Bronchial epithelial cell (primary cell): ENCODE measurements around the gene TAF15. TPM values are rescaled to one million over a fixed set of nuclear protein-coding genes. Genes with fewer than 3 reads are reported as not detected.

Experiments
- DNase-seq: peaks from one replicate; pipeline ENCODE4 v3.0.0-alpha.2; 2010; ENCODE audit warnings: low read depth
- FAIRE-seq: peaks from 2 replicates; lab custom pipeline; 2011; peaks lifted over from hg19 to GRCh38; lab: Jason Lieb, UNC
- H3K27me3 ChIP-seq: 2 replicates; pipeline ENCODE4 v1.5.1; 2011; ENCODE audit warnings: low read length; ENCODE audit not compliant: control insufficient read depth, insufficient read depth
- H3K36me3 ChIP-seq: 2 replicates; pipeline ENCODE4 v1.5.1; 2011; ENCODE audit warnings: low read length; ENCODE audit not compliant: control insufficient read depth, insufficient read depth
- H3K4me3 ChIP-seq: 2 replicates; pipeline ENCODE4 v1.5.1; 2011; ENCODE audit warnings: mild to moderate bottlenecking, low read depth, low read length, control low read depth
- total RNA-seq: library from RNA; depleted of rRNA; stranded (reverse); fragments of >200 nt; gene quantifications from 2 replicates; pipeline ENCODE4 v1.2.1, GENCODE V29; 2014
- TF ChIP-seq, protein P1 (sequence below): IDR thresholded peaks from 2 replicates; pipeline ENCODE4 v1.5.1; 2011; ENCODE audit warnings: mild to moderate bottlenecking, moderate library complexity, low read length, control low read depth, inconsistent platforms; ENCODE audit not compliant: insufficient read depth, severe bottlenecking

The TAF15 gene
- total RNA-seq, 1 donor from 2014 or later, result 69.5 TPM

DNA sequence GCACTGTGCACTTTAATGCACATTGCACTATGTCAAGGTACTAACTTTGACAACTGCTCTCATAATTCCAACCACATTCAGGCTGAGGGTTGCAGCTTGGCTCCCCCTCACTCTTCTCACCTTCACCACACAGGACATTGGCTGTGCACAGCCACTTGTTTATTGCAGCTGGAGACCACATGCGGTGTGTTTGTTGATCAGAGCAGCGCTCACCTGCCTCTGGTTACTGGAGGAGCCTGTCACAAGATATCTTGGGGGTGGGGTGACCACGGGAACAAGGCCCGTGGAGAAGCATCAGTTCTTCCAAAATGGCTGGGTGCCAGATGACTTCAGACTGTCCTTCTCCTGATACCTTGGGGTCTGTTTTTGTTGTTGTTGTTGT lies 81.5 kb downstream of the TAF15 start:
- Histone ChIP-seq H3K27me3 (no peaks in the 10 kb centered on the region), H3K4me3 (no peak overlapping the region), H3K36me3 (no peaks in the 10 kb centered on the region)
- FAIRE-seq (no peak), DNase-seq (no peak)
- TF ChIP-seq, protein P1, sequence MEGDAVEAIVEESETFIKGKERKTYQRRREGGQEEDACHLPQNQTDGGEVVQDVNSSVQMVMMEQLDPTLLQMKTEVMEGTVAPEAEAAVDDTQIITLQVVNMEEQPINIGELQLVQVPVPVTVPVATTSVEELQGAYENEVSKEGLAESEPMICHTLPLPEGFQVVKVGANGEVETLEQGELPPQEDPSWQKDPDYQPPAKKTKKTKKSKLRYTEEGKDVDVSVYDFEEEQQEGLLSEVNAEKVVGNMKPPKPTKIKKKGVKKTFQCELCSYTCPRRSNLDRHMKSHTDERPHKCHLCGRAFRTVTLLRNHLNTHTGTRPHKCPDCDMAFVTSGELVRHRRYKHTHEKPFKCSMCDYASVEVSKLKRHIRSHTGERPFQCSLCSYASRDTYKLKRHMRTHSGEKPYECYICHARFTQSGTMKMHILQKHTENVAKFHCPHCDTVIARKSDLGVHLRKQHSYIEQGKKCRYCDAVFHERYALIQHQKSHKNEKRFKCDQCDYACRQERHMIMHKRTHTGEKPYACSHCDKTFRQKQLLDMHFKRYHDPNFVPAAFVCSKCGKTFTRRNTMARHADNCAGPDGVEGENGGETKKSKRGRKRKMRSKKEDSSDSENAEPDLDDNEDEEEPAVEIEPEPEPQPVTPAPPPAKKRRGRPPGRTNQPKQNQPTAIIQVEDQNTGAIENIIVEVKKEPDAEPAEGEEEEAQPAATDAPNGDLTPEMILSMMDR, result no peak

- DNase-seq, result no peak
- H3K36me3 ChIP-seq, result no peaks in the 10 kb centered on the region
- H3K27me3 ChIP-seq, result no peaks in the 10 kb centered on the region
- TF ChIP-seq, protein P1, result no peak
- H3K4me3 ChIP-seq, result no peak overlapping the region
- no peak for FAIRE-seq
These were observed 82.0 kb downstream of the TAF15 start for GRCh38 chr17:35891269-35891668.

- DNase-seq (no peak), FAIRE-seq (no peak)
- no peak overlapping the region for H3K4me3 ChIP-seq
- H3K36me3 ChIP-seq, result no peaks in the 10 kb centered on the region
- TF ChIP-seq, protein P1, result no peak
- no peaks in the 10 kb centered on the region for H3K27me3 ChIP-seq
These were observed 83.1 kb downstream of the TAF15 start for GRCh38 chr17:35892091-35893035.

GRCh38 chr17:35893751-35894150 lies 84.5 kb downstream of the TAF15 start:
- H3K4me3 ChIP-seq, result no peak overlapping the region
- TF ChIP-seq, protein P1, result no peak
- H3K36me3 ChIP-seq, result no peaks in the 10 kb centered on the region
- no peak for DNase-seq
- no peak for FAIRE-seq
- no peaks in the 10 kb centered on the region for H3K27me3 ChIP-seq

DNA sequence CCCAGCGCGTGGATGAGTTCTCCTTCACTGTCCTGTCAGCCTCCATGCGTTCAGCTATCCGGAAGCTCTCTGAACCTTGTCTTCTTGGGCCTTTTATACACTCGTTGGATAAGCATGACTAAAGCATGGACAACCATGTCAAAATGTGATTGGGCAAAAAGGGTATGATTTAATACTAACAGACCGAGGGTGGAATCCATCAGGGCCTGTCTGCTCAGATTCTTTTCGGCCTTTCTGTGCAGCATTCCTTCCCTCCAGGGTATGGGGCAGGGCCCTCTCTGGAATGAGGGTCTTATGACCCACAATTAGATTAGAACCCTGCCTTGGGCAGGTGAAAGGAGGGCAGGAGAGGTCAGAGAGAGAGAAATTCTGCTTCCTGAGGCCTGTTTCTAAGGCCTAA lies 84.9 kb downstream of the TAF15 start:
- Histone ChIP-seq H3K27me3 (no peaks in the 10 kb centered on the region), H3K4me3 (no peak overlapping the region), H3K36me3 (no peaks in the 10 kb centered on the region)
- TF ChIP-seq, protein P1, result no peak
- FAIRE-seq (no peak), DNase-seq (no peak)
